GM12878 (cell line): Measurements from ENCODE around the gene RARB. TPM values are rescaled to one million over a fixed set of nuclear protein-coding genes. Genes with fewer than 3 reads are reported as not detected.

Experiments used
- ATAC-seq: fragments of 200-7000 bp; cut with Tn5 transposase; 3 replicates; pipeline ENCODE4 v1.9.1; 2020; ENCODE audit warnings: mild to moderate bottlenecking, moderate library complexity
- BruUV-seq: library from RNA; stranded (reverse); fragments of 400-500 nt; replicated peaks from 2 replicates; lab custom pipeline; 2021; lab: Mats Ljungman, UMichigan
- CTCF ChIA-PET: fragments of 300-600 bp; sonication (Branson Sonifier 250); formaldehyde crosslinking; extraction: SDS; loops from one replicate; lab custom pipeline; 2021; ENCODE audit warnings: inconsistent platforms; lab: Yijun Ruan, JAX
- POLR2A ChIA-PET: fragments of 350-600 bp; formaldehyde crosslinking; extraction: SDS; loops from one replicate; lab custom pipeline; 2021; ENCODE audit warnings: inconsistent platforms; lab: Charles Lee
- RAD21 ChIA-PET: fragments of 300-600 bp; sonication (Branson Sonifier 250); formaldehyde crosslinking; loops from one replicate; lab custom pipeline; 2023; ENCODE audit warnings: antibody characterized with exemption; ENCODE audit not compliant: unreplicated experiment; lab: Charles Lee
- SMC1A ChIA-PET: fragments of 300-600 bp; sonication (Branson Sonifier 250); formaldehyde crosslinking; loops from one replicate; lab custom pipeline; 2023; ENCODE audit not compliant: unreplicated experiment, uncharacterized antibody; lab: Charles Lee
- DNase-seq: peaks from one replicate; pipeline ENCODE4 v3.0.0-alpha.2; 2011; ENCODE audit warnings: low read depth, low spot score
- FAIRE-seq: peaks from 3 replicates; lab custom pipeline; 2011; peaks lifted over from hg19 to GRCh38; lab: Jason Lieb, UNC
- H2AFZ ChIP-seq: 2 replicates; pipeline ENCODE4 v1.6.0; 2011; ENCODE audit warnings: low read depth, low read length, control low read depth; ENCODE audit not compliant: control insufficient read depth
- H3K27ac ChIP-seq: 2 replicates; pipeline ENCODE4 v1.5.1; 2011; ENCODE audit warnings: control low read depth; ENCODE audit not compliant: control insufficient read depth, insufficient read depth
- H3K27me3 ChIP-seq, 2 experiments: replicated peaks in 1 of 2; 2 replicates each; pipeline versions ENCODE4 v1.6.0 to v1.6.1; 2011; ENCODE audit warnings: low read length in 1 of 2; ENCODE audit not compliant: control insufficient read depth in 2 of 2, insufficient read depth in 2 of 2
- H3K36me3 ChIP-seq, 2 experiments: 2 replicates each; pipeline ENCODE4 v1.5.1; 2011; ENCODE audit warnings: low read length in 1 of 2; ENCODE audit not compliant: control insufficient read depth in 2 of 2, insufficient read depth in 2 of 2
- H3K4me1 ChIP-seq: 2 replicates; pipeline ENCODE4 v1.6.1; 2011; ENCODE audit warnings: mild to moderate bottlenecking, low read length, moderate library complexity, mixed read lengths; ENCODE audit not compliant: control insufficient read depth, insufficient read depth
- H3K4me2 ChIP-seq: 2 replicates; pipeline ENCODE4 v1.6.0; 2011; ENCODE audit warnings: control low read depth; ENCODE audit not compliant: control insufficient read depth, insufficient read depth
- H3K4me3 ChIP-seq: fragments of 200-600 bp; sonication (generic); 2 replicates; pipeline ENCODE4 v1.5.1; 2016
- H3K79me2 ChIP-seq: 2 replicates; pipeline ENCODE4 v1.6.0; 2011; ENCODE audit warnings: low read length; ENCODE audit not compliant: control insufficient read depth, insufficient read depth
- H3K9ac ChIP-seq: 2 replicates; pipeline ENCODE4 v1.8.0; 2011; ENCODE audit warnings: low read length, control low read depth, mixed read lengths; ENCODE audit not compliant: control insufficient read depth, insufficient read depth
- H3K9me3 ChIP-seq: replicated peaks from 3 replicates; pipeline ENCODE4 v1.5.1; 2011; ENCODE audit warnings: mild to moderate bottlenecking, low read length; ENCODE audit not compliant: control insufficient read depth, insufficient read depth
- H4K20me1 ChIP-seq: 2 replicates; pipeline ENCODE4 v1.6.0; 2011; ENCODE audit not compliant: control insufficient read depth, insufficient read depth
- ESRRA ChIP-seq: IDR thresholded peaks from 2 replicates; pipeline ENCODE4 v1.6.1; 2012; ENCODE audit warnings: mild to moderate bottlenecking, low read length, improper control_type of control experiment
- FOXK2 ChIP-seq: fragments of 450-650 bp; IDR thresholded peaks from 2 replicates; pipeline ENCODE4 v1.6.1; 2017; ENCODE audit warnings: mild to moderate bottlenecking, moderate library complexity
- MEF2A ChIP-seq: IDR thresholded peaks from 2 replicates; pipeline ENCODE4 v1.6.1; 2011; ENCODE audit warnings: low read depth, mild to moderate bottlenecking, low read length, moderate library complexity; ENCODE audit not compliant: insufficient read depth
- MTA3 ChIP-seq: IDR thresholded peaks from 2 replicates; pipeline ENCODE4 v1.6.1; 2012; ENCODE audit warnings: low read length, inconsistent platforms, borderline replicate concordance
- SMARCA5 ChIP-seq: fragments of 450-650 bp; IDR thresholded peaks from 2 replicates; pipeline ENCODE4 v1.6.1; 2017; ENCODE audit warnings: mild to moderate bottlenecking
- SREBF2 ChIP-seq: IDR thresholded peaks from 2 replicates; pipeline ENCODE4 v1.6.1; 2012; ENCODE audit warnings: mild to moderate bottlenecking, low read length
- SRF ChIP-seq, 2 experiments: IDR thresholded peaks; 2 replicates each; pipeline ENCODE4 v1.6.1; 2011; ENCODE audit warnings: low read depth in 2 of 2, low read length in 2 of 2, mild to moderate bottlenecking in 1 of 2, moderate library complexity in 1 of 2
- SUPT20H ChIP-seq: IDR thresholded peaks from 2 replicates; pipeline ENCODE4 v1.6.1; 2011; ENCODE audit warnings: low read depth, mild to moderate bottlenecking, low read length, moderate library complexity, borderline replicate concordance; ENCODE audit not compliant: control insufficient read depth
- WGBS: methylation state at CpG from one replicate; pipeline ENCODE4 v1.1.6; 2016; ENCODE audit warnings: low lambda C conversion rate; ENCODE audit not compliant: insufficient replicate concordance, insufficient coverage; ENCODE audit errors: missing lambda C conversion rate; 5-methylcytosine and 5-hydroxymethylcytosine counted together
- in situ Hi-C: fragments of 300-500 bp; cut with MboI; formaldehyde crosslinking; loops from 9 replicates; pipeline ENCODE4 v1.14.3; 2018; ENCODE audit warnings: mixed read lengths
- intact Hi-C: fragments of 100-400 bp; cut with micrococcal nuclease; formaldehyde crosslinking; loops from one replicate; pipeline ENCODE4 v1.14.2; 2022; ENCODE audit not compliant: unreplicated experiment
- polyA plus RNA-seq, 11 experiments: library from polyadenylated mRNA; depleted of rRNA in 4 of 11; unstranded in 6 of 11; stranded (reverse) in 5 of 11; fragments of >200 nt; fragmentation: Nextera tagmentation in 4 of 11; fragmentation: Illumina TruSeq in 1 of 11; extraction: Ambion mirVana in 4 of 11; extraction: Trizol in 1 of 11; gene quantifications; 1 replicate in 1 of 11; 2 replicates in 10 of 11; pipeline versions ENCODE4 v1.2.1 to v1.2.3, GENCODE V29; 2011 to 2016; ENCODE audit warnings: inconsistent platforms in 2 of 11, missing spikeins in 2 of 11, low read depth in 1 of 11
- total RNA-seq, 4 experiments: library from RNA; depleted of rRNA in 3 of 4; stranded (reverse); fragments of >200 nt in 3 of 4; fragmentation: Illumina TruSeq in 1 of 4; extraction: Trizol in 1 of 4; gene quantifications; 2 replicates each; pipeline versions ENCODE4 v1.2.1 to v1.2.3, GENCODE V29; 2013 to 2021
- TF ChIP-seq, protein P1 (sequence below): IDR thresholded peaks from 2 replicates; pipeline ENCODE4 v1.6.1; 2012; ENCODE audit warnings: improper control_type of control experiment, low read depth, low read length; ENCODE audit not compliant: insufficient replicate concordance
- TF ChIP-seq, protein P2 (sequence below): IDR thresholded peaks from 2 replicates; pipeline ENCODE4 v1.6.1; 2011; ENCODE audit warnings: mild to moderate bottlenecking, low read depth, low read length, moderate library complexity; ENCODE audit not compliant: insufficient replicate concordance
- TF ChIP-seq, protein P3 (sequence below): IDR thresholded peaks from 2 replicates; pipeline ENCODE4 v1.6.1; 2011; ENCODE audit warnings: low read depth, low read length, improper control_type of control experiment, borderline replicate concordance
- TF ChIP-seq, protein P4 (sequence below): fragments of 450-650 bp; IDR thresholded peaks from 2 replicates; pipeline ENCODE4 v1.6.1; 2017; ENCODE audit warnings: mild to moderate bottlenecking
- TF ChIP-seq, protein P5 (sequence below): IDR thresholded peaks from 2 replicates; pipeline ENCODE4 v1.6.1; 2011; ENCODE audit warnings: low read depth, mild to moderate bottlenecking, low read length, moderate library complexity, borderline replicate concordance; ENCODE audit errors: extremely low read depth

The RARB gene
- total and polyA plus RNA-seq, 10 of the 15 experiments (the other 5 are each of a cell fraction or from before 2014, with no cell fraction given), result 0.05 to 0.06 TPM; not detected in 8

DNA sequence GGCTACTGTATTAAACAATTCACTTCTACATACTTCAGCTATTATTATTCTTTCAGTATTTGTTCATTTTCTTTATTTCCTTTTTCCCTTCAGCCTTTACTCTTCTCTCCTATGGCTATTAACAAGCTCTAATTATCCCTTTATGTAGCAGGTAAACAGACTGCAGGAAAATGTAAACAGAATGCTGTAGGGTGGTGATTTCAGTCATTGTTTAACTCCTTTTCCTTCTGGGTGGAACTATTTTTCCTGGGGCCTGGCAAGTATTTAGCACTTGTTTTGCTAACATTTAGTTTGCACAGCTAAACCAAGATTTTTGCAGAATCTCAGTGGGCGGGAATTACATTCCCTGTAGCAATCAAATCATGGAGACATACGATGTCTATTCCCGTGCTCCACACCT is 14.4 kb downstream of the RARB start:
- WGBS, result 62% methylated on average over 3 of the region's 3 CpGs
- no peak overlapping the region for H3K9ac ChIP-seq
- ChIA-PET CTCF (interaction anchor here (0.6 to 1.9 kb wide), 13 partner anchors 10 to 407 kb away, joined by 3 to 9 read pairs (median 4); no protein-coding TSS in a partner anchor), SMC1A (interaction anchor here (0.8 to 1.3 kb wide), 2 partner anchors 12 to 21 kb away, joined by 3 read pairs; no protein-coding TSS in a partner anchor), RAD21 (no interaction called here), POLR2A (no interaction called here)
- FAIRE-seq (no peak), DNase-seq (no peak), ATAC-seq (no peak)
- H3K27ac ChIP-seq, result no peak overlapping the region
- no peaks in the 10 kb centered on the region for H3K79me2 ChIP-seq
- intact Hi-C loops, result no loop called here
- no peaks in the 10 kb centered on the region for H3K4me1 ChIP-seq
- no peak overlapping the region for H3K4me2 ChIP-seq
- BruUV-seq, result no TSS peak
- no peak overlapping the region for H2AFZ ChIP-seq
- in situ Hi-C loops, result no loop called here
- H3K27me3 ChIP-seq, result no peaks in the 10 kb centered on the region; a peak in 1 of 4 replicates
- no peaks in the 10 kb centered on the region for H3K9me3 ChIP-seq
- H4K20me1 ChIP-seq, result no peaks in the 10 kb centered on the region
- H3K36me3 ChIP-seq, result no peaks in the 10 kb centered on the region
- H3K4me3 ChIP-seq, result no peak overlapping the region
- TF ChIP-seq MEF2A (no peak), ESRRA (no peak), SMARCA5 (no peak), MTA3 (no peak), SREBF2 (no peak), SUPT20H (no peak), SRF (IDR thresholded peaks at IDR 0.05; ENCODE audit: low read depth in 2 of 2, low read length in 2 of 2) (no peak), FOXK2 (no peak)
- TF ChIP-seq, protein P1, sequence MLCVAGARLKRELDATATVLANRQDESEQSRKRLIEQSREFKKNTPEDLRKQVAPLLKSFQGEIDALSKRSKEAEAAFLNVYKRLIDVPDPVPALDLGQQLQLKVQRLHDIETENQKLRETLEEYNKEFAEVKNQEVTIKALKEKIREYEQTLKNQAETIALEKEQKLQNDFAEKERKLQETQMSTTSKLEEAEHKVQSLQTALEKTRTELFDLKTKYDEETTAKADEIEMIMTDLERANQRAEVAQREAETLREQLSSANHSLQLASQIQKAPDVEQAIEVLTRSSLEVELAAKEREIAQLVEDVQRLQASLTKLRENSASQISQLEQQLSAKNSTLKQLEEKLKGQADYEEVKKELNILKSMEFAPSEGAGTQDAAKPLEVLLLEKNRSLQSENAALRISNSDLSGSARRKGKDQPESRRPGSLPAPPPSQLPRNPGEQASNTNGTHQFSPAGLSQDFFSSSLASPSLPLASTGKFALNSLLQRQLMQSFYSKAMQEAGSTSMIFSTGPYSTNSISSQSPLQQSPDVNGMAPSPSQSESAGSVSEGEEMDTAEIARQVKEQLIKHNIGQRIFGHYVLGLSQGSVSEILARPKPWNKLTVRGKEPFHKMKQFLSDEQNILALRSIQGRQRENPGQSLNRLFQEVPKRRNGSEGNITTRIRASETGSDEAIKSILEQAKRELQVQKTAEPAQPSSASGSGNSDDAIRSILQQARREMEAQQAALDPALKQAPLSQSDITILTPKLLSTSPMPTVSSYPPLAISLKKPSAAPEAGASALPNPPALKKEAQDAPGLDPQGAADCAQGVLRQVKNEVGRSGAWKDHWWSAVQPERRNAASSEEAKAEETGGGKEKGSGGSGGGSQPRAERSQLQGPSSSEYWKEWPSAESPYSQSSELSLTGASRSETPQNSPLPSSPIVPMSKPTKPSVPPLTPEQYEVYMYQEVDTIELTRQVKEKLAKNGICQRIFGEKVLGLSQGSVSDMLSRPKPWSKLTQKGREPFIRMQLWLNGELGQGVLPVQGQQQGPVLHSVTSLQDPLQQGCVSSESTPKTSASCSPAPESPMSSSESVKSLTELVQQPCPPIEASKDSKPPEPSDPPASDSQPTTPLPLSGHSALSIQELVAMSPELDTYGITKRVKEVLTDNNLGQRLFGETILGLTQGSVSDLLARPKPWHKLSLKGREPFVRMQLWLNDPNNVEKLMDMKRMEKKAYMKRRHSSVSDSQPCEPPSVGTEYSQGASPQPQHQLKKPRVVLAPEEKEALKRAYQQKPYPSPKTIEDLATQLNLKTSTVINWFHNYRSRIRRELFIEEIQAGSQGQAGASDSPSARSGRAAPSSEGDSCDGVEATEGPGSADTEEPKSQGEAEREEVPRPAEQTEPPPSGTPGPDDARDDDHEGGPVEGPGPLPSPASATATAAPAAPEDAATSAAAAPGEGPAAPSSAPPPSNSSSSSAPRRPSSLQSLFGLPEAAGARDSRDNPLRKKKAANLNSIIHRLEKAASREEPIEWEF, result no peak
- TF ChIP-seq, protein P2, sequence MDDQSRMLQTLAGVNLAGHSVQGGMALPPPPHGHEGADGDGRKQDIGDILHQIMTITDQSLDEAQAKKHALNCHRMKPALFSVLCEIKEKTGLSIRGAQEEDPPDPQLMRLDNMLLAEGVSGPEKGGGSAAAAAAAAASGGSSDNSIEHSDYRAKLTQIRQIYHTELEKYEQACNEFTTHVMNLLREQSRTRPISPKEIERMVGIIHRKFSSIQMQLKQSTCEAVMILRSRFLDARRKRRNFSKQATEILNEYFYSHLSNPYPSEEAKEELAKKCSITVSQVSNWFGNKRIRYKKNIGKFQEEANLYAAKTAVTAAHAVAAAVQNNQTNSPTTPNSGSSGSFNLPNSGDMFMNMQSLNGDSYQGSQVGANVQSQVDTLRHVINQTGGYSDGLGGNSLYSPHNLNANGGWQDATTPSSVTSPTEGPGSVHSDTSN, result no peak
- TF ChIP-seq, protein P3, sequence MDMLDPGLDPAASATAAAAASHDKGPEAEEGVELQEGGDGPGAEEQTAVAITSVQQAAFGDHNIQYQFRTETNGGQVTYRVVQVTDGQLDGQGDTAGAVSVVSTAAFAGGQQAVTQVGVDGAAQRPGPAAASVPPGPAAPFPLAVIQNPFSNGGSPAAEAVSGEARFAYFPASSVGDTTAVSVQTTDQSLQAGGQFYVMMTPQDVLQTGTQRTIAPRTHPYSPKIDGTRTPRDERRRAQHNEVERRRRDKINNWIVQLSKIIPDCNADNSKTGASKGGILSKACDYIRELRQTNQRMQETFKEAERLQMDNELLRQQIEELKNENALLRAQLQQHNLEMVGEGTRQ, result no peak
- TF ChIP-seq, protein P4, sequence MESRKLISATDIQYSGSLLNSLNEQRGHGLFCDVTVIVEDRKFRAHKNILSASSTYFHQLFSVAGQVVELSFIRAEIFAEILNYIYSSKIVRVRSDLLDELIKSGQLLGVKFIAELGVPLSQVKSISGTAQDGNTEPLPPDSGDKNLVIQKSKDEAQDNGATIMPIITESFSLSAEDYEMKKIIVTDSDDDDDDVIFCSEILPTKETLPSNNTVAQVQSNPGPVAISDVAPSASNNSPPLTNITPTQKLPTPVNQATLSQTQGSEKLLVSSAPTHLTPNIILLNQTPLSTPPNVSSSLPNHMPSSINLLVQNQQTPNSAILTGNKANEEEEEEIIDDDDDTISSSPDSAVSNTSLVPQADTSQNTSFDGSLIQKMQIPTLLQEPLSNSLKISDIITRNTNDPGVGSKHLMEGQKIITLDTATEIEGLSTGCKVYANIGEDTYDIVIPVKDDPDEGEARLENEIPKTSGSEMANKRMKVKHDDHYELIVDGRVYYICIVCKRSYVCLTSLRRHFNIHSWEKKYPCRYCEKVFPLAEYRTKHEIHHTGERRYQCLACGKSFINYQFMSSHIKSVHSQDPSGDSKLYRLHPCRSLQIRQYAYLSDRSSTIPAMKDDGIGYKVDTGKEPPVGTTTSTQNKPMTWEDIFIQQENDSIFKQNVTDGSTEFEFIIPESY, result no peak
- TF ChIP-seq, protein P5, sequence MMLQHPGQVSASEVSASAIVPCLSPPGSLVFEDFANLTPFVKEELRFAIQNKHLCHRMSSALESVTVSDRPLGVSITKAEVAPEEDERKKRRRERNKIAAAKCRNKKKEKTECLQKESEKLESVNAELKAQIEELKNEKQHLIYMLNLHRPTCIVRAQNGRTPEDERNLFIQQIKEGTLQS, result no peak
